Kidney glomerular epithelial cell (primary cell): ENCODE data around the gene ERG28.
"Not testable (repeated sequence)": the region's sequence is repeated elsewhere in the genome, so short reads cannot be mapped to it uniquely, and the experiment has no call there.

Source experiments
- DNase-seq: peaks from one replicate; lab custom pipeline; 2025; lab: John Stamatoyannopoulos, UW

Gene ERG28

GRCh38 chr14:75660630-75661498 lies at the start of gene ERG28, which contains the start of gene TTLL5:
Gene ERG28 (minus strand): TSS chr14:75660876. CDS start chr14:75657502, 3,374 bp downstream.
Gene TTLL5 (plus strand): TSS chr14:75661246. CDS start chr14:75663150, 1,904 bp downstream.
- peak; percentile 99 for DNase-seq

DNA sequence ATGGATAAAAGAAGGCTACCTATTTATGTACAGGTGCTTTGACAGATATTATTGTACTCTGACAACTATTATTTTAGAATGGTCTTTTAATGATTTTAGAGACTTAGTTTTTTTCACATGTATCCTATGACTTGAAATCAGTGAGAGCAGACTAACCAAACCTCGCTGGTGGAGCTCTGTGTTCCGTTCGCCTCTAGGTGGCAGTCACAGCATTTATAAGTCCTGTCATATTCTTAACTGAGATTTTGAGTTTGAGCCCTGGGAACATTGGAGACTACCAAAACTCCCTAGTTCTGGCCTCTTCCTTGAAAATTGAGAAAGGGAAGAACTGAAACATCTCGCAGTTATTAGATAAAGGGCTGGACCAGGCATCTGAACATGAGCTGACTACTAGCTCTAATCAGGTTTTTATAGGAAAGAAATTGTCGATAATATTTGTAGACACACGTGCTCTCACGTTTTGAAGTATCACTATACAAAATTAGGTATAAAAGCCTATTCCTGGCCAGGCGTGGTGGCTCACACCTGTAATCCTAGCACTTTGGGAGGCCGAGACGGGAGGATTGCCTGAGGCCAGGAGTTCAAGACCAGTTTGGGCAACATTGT lies 48.6 kb upstream of the ERG28 start:
- peak; percentile 59 for DNase-seq

DNA sequence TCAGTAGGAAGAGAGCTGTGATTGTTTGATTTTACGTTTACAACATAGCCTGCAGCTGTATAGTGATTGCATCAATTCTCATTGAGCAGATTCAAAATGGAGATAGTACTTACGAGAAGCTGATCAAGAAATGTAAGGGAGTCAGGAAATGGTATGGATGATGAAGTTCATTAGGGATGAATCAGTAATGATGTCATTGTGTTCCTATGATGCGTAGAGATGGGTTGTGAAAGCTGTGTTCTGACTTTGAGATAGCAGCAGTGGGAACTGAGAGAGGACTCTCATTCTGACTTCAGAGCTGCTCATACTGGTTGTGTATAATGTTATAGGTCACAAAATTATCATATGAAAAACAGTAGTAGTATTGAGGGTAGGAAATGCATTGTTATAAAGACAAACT lies 44.3 kb upstream of the ERG28 start:
- DNase-seq, result no peak

DNA sequence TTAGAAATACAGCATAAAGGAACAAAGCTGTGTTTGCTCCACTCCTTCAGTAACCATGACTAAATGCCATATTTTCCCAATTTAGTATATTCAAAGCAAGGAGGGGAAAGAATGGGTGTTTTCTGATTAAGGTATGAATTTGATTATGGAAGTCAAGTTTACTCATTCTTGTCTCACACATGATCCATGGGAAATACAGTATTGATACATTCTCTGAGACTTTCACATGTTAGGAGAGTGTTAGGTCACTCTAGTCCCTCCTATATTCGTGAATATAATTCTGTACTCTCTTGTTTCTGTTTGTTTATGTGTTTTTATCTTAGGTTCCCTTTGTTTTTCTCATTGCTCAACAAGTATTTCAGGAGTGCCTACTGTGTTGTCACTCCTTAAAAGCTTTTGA lies 42.8 kb upstream of the ERG28 start:
- DNase-seq, result no peak

- DNase-seq, result no peak
Observed at GRCh38 chr14:75702616-75703261, 42.1 kb upstream of the ERG28 start.

- no peak for DNase-seq
Observed at GRCh38 chr14:75702122-75702521, 41.4 kb upstream of the ERG28 start.

GRCh38 chr14:75700295-75700694 lies 39.6 kb upstream of the ERG28 start:
- no peak for DNase-seq

GRCh38 chr14:75699331-75699730 lies 38.7 kb upstream of the ERG28 start:
- DNase-seq, result no peak

GRCh38 chr14:75697918-75698317 lies 37.2 kb upstream of the ERG28 start:
- DNase-seq, result no peak

- no peak for DNase-seq
Observed at GRCh38 chr14:75697386-75697785, 36.7 kb upstream of the ERG28 start.

GRCh38 chr14:75695025-75695424 lies 34.3 kb upstream of the ERG28 start:
- not testable (repeated sequence) for DNase-seq

DNA sequence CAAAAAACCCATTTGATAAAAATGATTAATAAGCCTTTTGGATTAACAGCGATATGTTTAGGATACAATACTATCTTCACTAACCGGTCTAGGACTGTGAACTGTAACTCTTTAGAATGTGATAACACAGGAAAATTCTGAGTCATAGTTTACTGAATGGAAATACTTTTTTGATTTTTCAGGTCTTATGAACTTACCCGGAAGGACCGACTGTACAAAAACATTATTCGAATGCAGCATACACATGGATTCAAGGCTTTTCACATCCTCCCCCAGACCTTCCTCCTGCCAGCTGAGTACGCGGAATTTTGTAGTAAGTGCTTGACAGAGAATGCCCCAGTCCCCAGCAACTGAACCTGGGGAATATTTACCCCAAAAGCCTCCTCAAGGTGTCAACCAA lies 29.3 kb upstream of the ERG28 start:
- DNase-seq, result no peak

- DNase-seq, result no peak
Observed at GRCh38 chr14:75689012-75689411, 28.3 kb upstream of the ERG28 start.

GRCh38 chr14:75685910-75686309 lies 25.2 kb upstream of the ERG28 start:
- no peak for DNase-seq

- DNase-seq, result no peak
Observed at GRCh38 chr14:75675265-75675960, 14.7 kb upstream of the ERG28 start.

- DNase-seq, result no peak
Observed at GRCh38 chr14:75673345-75674035, 12.8 kb upstream of the ERG28 start.

DNA sequence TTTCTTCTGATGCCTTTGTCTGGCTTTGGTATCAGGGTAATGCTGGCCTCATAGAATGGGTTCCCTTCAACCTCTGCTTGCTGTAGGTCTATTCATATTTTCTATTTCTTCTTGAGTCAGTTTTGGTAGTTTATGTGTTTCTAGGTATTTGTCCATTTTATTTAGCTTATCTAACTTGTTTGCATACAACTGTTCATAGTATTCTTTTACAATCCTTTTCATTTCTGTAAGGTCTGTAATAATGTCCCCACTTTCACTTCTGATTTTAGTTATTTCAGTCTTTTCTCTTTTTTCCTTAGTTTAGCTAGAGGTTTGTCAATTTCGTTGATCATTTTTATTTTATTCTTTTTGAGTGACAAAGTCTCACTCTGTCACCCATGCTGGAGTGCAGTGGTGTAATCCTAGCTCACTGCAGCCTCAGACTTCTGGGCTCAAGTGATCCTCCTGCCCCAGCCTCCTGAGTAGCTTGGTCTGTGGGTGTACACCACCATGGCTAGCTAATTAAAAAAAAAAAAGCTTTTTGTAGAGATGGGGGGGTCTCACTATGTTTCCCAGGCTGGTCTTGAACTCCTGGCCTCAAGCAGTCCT lies 12.0 kb upstream of the ERG28 start:
- no peak for DNase-seq

GRCh38 chr14:75667099-75667765 lies 6.6 kb upstream of the ERG28 start:
- DNase-seq, result no peak

DNA sequence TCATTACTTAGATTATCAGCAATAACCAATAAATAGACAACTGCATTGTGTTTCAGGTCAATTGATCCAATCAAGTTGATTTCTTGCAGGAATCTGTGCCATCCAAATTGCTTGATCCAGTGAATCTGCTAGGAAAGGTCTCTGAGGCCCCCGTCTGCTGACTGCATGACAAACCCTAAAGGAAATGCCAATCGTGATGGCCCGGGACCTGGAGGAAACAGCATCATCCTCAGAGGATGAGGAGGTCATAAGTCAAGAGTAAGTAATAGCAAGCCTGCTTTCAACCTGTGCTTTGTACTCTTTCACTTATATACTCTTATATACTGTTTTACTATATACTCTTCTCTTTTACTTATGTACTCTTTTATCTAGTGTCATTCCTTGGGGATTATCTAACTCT lies 2.3 kb upstream of the ERG28 start:
- no peak for DNase-seq

DNA sequence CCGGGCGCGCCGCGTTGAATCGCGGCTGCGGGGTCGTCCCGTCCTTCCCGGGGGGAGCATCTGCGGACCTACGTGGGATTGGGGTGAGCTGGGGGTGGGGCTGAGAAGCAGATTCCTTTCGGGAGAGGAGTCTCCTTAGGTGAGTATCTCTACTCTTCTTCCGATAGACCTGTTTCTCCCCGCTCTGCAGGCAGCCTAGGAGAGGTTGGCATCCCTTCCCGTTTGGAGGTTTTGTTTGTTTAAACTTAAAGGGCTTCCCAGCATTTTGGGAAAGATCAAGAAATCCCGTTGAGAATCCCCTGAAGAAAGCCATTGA lies 781 bp upstream of the ERG28 start:
- peak; percentile 74 for DNase-seq

DNA sequence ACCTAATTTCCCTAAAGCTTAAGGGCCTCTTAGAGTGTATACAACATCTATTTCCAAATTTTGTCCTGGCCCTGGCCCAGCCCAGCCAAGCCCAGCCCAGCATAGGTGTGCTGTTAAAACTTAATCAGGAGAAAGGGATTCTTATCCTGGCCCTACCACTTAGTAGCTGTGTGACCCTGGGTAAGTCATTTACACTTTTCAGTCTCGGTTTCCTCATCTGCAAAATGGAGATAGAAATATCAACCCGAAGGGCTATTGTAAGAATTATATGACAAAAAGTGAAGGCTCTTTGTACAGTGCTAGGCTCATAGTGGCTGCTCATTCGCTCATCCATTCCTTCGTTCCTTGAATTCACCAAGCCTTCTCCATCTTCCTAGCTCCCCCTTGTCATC lies 442 bp downstream of the ERG28 start:
- DNase-seq, result peak; percentile 29
